Stimulated activated CD4-positive, alpha-beta T cell treated with anti-CD3 and anti-CD28 coated beads, Interleukin-1b, Interleukin-23, amount 100 ng/mL, for 1 hour (primary cell): Measurements from ENCODE around the gene NUDT14.

Experiments used
- DNase-seq, 2 donors: peaks; one replicate each; pipeline ENCODE4 v3.0.0-alpha.2; 2020; ENCODE audit warnings: low read depth in 2 of 2

Gene NUDT14

GRCh38 chr14:105199093-105199492, 18.0 kb upstream of the NUDT14 start:
- no peak for DNase-seq

DNA sequence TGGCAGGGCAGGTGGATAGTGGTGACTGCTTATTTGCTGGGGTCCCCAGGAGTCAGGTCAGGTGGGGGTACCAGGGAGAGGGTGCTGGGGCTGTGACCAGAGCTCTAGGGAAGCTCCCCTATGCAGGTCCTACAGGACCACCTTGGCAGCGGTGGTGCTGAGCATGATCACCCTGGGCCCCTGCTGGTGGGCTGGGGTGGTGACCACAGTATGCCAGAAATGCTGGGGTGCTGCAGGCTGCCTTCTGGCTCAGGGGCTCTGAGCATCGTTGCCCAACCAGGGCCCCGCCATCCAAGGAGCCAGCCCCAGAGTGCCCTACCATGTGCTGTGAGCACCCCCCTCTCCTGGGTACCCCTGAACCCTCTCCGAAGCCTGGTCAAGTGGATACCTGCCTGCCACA, 17.5 kb upstream of the NUDT14 start:
- DNase-seq: no peak

GRCh38 chr14:105197211-105197641, 16.1 kb upstream of the NUDT14 start:
- no peak for DNase-seq

- no peak for DNase-seq
Observed at GRCh38 chr14:105196265-105196960, 15.3 kb upstream of the NUDT14 start.

GRCh38 chr14:105195522-105196264, 14.6 kb upstream of the NUDT14 start:
- no peak for DNase-seq

- no peak for DNase-seq
Observed at GRCh38 chr14:105195051-105195450, 13.9 kb upstream of the NUDT14 start.

DNA sequence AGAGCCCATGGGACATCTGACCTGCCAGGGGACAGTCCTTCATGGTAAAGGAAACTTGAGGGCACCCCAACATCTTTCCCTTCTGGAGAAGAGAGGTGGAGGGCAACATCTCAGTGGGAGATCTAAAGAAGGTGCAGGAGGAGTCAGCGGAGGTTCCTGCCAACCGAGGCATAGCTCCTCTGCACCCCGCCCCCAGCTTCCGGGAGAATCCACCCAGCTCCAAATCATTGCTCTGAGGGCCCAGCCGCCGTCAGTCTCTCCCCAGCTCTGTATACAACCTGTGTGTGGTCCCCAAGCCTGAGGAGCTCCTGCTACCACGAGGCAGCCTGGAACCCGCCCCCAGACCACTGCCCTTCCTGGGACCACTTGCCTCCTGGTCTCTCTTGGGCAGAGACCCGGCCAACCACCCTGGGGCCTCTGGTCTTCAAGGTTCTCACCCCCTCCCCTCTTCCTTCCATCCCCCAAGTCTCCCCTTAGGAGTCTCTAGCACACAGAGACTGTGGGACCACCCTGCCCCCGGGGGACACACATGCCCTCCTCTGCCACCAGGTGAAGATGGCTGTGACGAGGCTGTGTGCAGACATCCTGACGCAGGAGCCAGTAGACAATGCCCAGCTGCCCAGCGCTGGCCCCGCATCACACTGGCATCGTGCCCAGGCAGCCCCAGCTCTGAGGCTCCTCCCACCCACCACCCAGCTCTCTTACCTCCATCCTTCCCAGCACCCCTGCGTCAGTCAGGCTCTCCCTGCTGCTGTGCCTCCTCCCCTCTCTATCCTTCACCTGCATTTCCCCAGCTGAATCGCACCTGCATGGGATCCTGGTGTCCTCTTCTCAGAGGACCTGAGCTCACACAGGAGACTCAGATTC, 13.0 kb upstream of the NUDT14 start:
- no peak for DNase-seq

- no peak for DNase-seq
Observed at GRCh38 chr14:105192866-105193731, 12.0 kb upstream of the NUDT14 start.

- no peak for DNase-seq
Observed at GRCh38 chr14:105187935-105188524, 6.9 kb upstream of the NUDT14 start.

- DNase-seq: no peak
Observed at GRCh38 chr14:105187116-105187515, 6.0 kb upstream of the NUDT14 start.

GRCh38 chr14:105185973-105186372, 4.9 kb upstream of the NUDT14 start:
- DNase-seq: no peak

DNA sequence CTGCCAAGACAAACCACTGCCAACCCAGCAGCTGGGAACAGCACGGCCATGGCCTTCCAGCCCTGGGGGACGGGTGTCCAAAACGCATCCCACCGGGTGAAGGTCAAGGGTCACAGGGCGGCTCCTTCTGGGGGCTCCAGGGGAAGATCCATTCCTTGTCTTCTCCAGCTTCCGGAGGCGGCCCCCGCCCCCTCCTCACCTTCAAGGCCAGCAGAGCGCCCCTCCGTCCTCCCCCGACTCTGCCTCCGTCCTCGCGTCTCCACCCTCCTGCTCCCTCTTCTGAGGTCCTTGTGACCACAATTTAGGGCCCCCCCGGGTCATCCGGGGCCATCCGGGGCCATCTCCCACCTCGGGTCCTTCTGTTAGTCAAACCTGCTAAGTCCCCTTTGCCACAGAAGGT, 3.9 kb upstream of the NUDT14 start:
- DNase-seq: no peak

DNA sequence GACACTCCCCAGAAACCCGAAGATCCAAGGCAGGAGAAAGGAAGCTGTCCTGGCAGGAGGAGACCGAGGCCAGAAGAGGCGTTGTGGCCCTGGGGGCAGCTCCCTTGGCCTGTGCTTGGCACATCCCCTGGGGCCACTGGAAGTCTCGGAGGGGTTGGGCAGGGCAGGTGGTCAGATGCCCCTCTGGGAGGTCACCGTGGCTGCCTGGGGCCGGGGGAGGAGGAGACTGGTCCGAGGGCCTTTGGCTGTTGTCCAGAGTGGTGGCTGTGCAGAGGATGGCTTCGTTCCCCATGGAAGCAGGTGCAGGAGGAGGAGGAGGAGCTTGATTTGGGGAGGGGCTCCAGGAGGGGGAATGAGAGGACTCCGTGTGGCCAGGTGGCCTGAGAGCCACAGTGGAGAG, 3.3 kb upstream of the NUDT14 start:
- no peak for DNase-seq

GRCh38 chr14:105182296-105183020, 1.3 kb upstream of the NUDT14 start:
- no peak for DNase-seq

DNA sequence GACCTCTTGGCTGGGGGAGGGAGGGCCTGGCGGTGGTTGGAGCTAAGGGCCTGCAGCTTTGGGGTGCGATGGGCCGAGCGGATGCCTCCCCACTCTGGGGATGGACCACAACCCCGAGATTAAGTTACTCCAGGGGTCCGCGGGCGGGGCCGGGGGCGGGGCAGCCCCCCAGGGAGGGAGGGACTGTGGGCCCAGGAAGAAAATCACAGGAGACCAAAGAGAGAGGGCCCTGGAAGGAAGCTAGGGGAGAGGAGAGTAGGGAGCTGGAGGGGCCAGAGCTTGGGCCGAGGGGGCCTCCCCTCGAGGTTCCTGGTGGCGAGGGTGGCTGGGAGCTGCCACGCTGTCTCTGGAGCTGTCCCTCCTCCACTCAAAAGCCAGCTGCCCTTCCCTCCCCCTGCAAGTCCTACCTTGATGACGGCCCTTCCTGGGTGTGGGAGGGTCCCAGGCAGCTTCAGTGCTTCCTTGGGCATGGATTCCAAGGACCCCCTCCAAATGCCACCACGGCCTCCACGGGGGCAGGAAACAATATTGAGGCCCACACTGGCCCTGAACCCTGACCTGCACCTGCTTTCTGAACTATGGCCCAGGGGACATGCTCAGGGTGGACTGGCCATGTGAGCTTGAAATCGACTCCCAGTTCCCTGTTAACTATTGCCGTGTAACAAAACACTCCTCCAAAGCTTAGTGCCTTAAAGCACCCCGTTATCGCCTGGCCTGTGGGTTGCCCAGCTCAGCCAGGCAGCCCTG, 610 bp upstream of the NUDT14 start:
- DNase-seq: no peak

GRCh38 chr14:105179191-105179590, 1.9 kb downstream of the NUDT14 start:
- no peak for DNase-seq

DNA sequence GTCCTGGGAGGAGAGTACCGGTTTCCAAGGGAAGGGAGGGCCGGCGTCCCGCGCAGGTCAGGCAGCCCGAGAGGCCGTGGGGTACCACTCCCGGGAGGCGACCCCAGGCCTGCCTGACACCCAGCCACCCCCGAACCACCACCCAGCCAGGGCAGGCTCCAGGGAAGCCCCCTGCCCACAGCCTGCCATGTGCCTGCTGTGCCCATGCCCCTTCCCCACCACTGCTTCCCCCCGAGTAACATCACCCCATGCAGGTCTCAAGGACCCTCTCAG, 2.3 kb downstream of the NUDT14 start:
- no peak for DNase-seq

DNA sequence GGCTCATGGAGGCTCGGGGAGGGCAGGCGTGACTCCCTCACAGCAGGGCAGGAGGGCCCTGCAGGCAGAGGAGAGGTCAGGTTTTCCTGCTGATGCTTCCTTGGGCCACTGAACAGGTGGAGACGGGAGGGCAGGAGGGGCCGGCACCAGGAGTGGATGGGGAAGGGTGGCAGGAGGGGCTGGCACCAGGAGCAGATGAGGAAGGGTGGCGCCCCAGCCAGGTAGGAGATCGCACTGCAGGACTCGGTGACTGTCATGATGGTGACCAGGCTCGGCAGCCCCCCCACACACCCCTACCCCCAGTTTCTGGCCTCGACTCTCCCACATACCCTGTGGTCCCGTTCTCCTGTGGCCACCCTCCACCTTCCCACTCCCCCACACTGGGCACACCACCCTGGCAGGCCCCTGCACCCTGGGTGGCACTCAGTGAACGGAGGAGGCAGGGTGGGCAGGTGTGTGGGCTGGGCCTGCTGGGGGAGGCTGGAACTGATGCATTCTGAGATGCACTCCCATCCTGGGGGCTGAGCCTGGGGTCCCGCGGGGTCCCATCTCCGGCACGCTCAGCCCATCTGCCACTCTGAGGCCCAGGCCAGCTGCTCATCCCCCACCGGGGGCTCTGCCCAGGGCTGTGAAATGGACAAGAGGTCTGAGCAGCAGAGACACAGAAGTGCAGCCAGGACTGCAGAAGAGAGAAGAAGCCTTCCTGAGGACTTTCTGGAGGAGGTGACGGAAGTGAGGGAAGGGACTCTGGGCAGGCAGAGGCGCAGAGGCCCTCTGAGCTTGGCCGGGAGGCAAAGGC, 2.8 kb downstream of the NUDT14 start:
- DNase-seq: no peak

DNA sequence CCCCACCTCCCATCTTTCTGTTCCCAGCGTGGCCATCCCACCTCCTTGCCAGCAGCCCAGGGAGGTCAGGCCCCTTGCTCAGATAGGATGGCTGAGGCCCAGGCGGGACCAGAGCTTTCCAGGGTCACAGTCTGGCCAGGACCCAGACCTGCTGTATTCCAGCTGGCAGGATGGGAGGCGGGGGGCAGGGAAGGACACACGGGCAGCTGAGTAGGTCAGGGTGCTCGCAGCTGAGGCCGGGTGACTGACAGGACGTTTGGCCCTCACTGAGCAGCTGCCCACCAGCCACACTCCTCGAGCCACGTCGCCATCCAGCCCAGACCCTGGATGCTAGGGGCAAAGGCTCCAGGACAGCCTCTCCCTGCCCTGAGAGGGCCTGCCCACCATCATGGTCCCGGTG, 4.0 kb downstream of the NUDT14 start:
- no peak for DNase-seq
